HepG2 (cell line): ENCODE measurements around the gene UGT1A4. TPM values are rescaled to one million over a fixed set of nuclear protein-coding genes. Genes with fewer than 3 reads are reported as not detected.

Experiments used
- ELK4 ChIP-seq: sonication (generic); formaldehyde crosslinking; IDR thresholded peaks from 2 replicates; pipeline ENCODE4 v1.9.0; 2021; ENCODE audit warnings: missing genetic modification reagents, borderline replicate concordance
- FLYWCH1 ChIP-seq: sonication (generic); formaldehyde crosslinking; IDR thresholded peaks from 2 replicates; pipeline ENCODE4 v1.8.1; 2023; ENCODE audit warnings: mild to moderate bottlenecking, missing genetic modification reagents
- KAT2B ChIP-seq: fragments of 150-350 bp; IDR thresholded peaks from 2 replicates; pipeline ENCODE4 v1.6.1; 2014; ENCODE audit warnings: low read depth, low read length, borderline replicate concordance
- MBNL3 ChIP-seq: fragments of 250-450 bp; sonication (Bioruptor Pico); conservative IDR thresholded peaks from 2 replicates; pipeline ENCODE4 v1.8.0; 2022; ENCODE audit warnings: mild to moderate bottlenecking, inconsistent platforms
- ZNF782 ChIP-seq: sonication (generic); formaldehyde crosslinking; IDR thresholded peaks from 2 replicates; pipeline ENCODE4 v1.4.0; 2020; ENCODE audit warnings: missing genetic modification reagents, mild to moderate bottlenecking, borderline replicate concordance
- polyA plus RNA-seq, 8 experiments: library from polyadenylated mRNA; depleted of rRNA in 3 of 8; stranded (reverse) in 7 of 8; unstranded in 1 of 8; fragments of >200 nt; fragmentation: Illumina TruSeq in 4 of 8; extraction: Trizol in 4 of 8; gene quantifications; 2 replicates each; pipeline versions ENCODE4 v1.2.1 to v1.2.3, GENCODE V29; 2011 to 2016; ENCODE audit warnings: low read depth in 4 of 8, missing spikeins in 1 of 8, mixed read lengths in 1 of 8; ENCODE audit not compliant: insufficient read depth in 1 of 8
- total RNA-seq, 5 experiments: library from RNA; depleted of rRNA; stranded (reverse); fragments of >200 nt; fragmentation: Illumina TruSeq; extraction: Trizol; gene quantifications; 2 replicates each; pipeline ENCODE4 v1.2.3, GENCODE V29; 2016; ENCODE audit warnings: low read depth in 1 of 5
- TF ChIP-seq, protein P1 (sequence below): IDR thresholded peaks from 2 replicates; pipeline ENCODE4 v1.6.1; 2016; ENCODE audit warnings: low read depth, missing genetic modification reagents, missing compliant biosample characterization
- TF ChIP-seq, protein P2 (sequence below): sonication (generic); formaldehyde crosslinking; IDR thresholded peaks from 2 replicates; pipeline ENCODE4 v1.5.0; 2020; ENCODE audit warnings: mild to moderate bottlenecking, missing genetic modification reagents

Gene UGT1A4
- total and polyA plus RNA-seq, 2 of the 13 experiments (the other 11 are each of a cell fraction or from before 2014, with no cell fraction given) = not detected

DNA sequence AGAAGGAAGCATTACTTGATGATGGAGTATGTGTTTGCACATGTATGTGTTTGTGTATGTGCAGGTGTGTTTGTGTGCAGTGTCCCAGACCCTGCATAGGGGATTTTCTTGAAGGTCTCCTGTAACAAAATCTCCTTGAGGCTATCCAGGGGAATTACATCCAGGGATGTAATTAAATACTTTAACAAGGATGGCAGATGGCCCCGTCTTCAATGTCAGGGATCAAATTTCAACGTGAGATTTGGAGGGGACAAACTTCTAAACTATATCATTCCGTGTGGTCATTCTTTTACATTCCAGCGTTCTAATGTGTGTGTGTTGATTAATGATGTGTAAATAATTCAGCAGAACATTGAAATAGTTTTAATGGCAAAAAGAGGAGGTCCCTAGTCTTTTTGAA lies 43.5 kb upstream of the UGT1A4 start (continued):
- TF ChIP-seq, protein P1, sequence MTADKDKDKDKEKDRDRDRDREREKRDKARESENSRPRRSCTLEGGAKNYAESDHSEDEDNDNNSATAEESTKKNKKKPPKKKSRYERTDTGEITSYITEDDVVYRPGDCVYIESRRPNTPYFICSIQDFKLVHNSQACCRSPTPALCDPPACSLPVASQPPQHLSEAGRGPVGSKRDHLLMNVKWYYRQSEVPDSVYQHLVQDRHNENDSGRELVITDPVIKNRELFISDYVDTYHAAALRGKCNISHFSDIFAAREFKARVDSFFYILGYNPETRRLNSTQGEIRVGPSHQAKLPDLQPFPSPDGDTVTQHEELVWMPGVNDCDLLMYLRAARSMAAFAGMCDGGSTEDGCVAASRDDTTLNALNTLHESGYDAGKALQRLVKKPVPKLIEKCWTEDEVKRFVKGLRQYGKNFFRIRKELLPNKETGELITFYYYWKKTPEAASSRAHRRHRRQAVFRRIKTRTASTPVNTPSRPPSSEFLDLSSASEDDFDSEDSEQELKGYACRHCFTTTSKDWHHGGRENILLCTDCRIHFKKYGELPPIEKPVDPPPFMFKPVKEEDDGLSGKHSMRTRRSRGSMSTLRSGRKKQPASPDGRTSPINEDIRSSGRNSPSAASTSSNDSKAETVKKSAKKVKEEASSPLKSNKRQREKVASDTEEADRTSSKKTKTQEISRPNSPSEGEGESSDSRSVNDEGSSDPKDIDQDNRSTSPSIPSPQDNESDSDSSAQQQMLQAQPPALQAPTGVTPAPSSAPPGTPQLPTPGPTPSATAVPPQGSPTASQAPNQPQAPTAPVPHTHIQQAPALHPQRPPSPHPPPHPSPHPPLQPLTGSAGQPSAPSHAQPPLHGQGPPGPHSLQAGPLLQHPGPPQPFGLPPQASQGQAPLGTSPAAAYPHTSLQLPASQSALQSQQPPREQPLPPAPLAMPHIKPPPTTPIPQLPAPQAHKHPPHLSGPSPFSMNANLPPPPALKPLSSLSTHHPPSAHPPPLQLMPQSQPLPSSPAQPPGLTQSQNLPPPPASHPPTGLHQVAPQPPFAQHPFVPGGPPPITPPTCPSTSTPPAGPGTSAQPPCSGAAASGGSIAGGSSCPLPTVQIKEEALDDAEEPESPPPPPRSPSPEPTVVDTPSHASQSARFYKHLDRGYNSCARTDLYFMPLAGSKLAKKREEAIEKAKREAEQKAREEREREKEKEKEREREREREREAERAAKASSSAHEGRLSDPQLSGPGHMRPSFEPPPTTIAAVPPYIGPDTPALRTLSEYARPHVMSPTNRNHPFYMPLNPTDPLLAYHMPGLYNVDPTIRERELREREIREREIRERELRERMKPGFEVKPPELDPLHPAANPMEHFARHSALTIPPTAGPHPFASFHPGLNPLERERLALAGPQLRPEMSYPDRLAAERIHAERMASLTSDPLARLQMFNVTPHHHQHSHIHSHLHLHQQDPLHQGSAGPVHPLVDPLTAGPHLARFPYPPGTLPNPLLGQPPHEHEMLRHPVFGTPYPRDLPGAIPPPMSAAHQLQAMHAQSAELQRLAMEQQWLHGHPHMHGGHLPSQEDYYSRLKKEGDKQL = no peak
- TF ChIP-seq ELK4 (CRISPR knock-in tag) (no peak), FLYWCH1 (CRISPR knock-in tag) (no peak), MBNL3 (no peak), ZNF782 (CRISPR knock-in tag) (no peak), KAT2B (no peak)
- TF ChIP-seq, protein P2, sequence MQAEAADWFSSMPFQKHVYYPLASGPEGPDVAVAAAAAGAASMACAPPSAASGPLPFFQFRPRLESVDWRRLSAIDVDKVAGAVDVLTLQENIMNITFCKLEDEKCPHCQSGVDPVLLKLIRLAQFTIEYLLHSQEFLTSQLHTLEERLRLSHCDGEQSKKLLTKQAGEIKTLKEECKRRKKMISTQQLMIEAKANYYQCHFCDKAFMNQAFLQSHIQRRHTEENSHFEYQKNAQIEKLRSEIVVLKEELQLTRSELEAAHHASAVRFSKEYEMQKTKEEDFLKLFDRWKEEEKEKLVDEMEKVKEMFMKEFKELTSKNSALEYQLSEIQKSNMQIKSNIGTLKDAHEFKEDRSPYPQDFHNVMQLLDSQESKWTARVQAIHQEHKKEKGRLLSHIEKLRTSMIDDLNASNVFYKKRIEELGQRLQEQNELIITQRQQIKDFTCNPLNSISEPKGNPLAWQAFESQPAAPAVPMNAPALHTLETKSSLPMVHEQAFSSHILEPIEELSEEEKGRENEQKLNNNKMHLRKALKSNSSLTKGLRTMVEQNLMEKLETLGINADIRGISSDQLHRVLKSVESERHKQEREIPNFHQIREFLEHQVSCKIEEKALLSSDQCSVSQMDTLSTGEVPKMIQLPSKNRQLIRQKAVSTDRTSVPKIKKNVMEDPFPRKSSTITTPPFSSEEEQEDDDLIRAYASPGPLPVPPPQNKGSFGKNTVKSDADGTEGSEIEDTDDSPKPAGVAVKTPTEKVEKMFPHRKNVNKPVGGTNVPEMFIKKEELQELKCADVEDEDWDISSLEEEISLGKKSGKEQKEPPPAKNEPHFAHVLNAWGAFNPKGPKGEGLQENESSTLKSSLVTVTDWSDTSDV (CRISPR knock-in tag) = no peak
